GM19463 (cell line): ENCODE data around the gene NPM3.

ENCODE experiments used
- ATAC-seq: cut with Tn5 transposase; IDR thresholded peaks from one replicate; pipeline ENCODE4 v1.9.1; 2021; ENCODE audit warnings: mild to moderate bottlenecking, moderate library complexity; ENCODE audit not compliant: unreplicated experiment

Gene NPM3

GRCh38 chr10:101760510-101760909, 22.7 kb downstream of the NPM3 start:
- no peak for ATAC-seq

DNA sequence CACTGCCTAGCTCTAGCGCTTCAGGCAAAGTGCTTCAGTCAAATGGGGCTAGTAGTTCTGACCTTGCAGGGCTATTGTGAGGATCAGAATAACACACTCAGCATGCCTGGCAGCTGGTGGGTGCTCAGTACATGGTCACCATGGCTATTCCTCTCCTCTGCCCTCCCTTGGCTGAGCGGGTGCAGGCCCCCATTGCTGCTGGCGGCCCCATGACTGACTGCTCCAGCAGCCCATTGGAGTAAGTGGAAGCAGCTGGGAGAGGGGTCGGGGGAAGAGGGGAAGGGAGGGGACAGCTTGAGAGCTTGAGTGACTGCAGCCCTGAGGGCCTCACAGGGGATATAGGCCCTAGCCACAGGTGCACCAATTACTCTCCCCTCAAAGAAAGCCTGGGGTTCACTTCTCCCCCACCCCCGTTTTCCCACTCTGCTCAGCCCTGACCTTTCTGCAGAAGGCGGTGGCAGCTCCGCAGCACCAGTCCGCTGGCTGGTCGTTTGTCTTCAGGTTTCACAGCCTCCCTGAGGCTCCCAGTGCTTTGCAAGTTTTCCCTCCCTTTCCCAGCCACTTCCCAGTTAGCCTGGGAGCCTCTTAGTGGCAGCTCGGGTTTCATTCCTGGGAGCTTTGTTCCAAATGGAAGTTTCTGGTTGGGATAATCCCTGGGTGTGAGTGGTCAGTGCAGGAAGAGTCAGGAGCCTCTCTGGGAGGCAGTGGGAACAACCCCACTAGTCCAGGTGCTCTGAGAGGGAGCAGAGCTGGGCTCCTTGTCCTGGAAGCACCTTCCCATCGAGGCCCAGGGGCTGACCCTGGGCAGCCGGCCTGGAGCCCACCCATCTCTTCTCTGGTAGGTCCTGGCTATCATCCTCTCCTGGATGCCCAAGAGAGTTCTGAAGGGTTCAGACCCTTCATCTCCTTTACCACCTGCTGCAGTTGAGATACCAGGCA, 23.7 kb downstream of the NPM3 start:
- no peak for ATAC-seq

GRCh38 chr10:101758858-101759257, 24.4 kb downstream of the NPM3 start:
- no peak for ATAC-seq

DNA sequence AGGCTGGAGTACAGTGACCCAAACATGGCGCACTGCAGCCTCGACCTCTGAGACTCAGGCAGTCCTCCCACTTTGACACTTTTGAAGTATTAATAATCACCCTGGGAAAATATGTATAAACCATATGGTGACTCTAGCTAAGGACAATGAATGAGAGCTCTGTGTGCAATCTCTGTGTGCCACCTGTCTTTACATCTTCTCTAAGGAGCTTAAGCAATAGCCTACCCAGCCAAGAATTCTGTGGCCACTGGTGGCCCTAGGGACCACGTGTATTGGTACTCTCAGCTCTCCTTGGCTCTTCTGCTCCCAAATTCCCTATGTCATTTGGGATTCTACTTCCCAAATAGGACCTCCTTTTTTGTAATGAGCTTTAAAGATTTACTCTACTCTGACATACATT, 31.0 kb downstream of the NPM3 start:
- ATAC-seq: no peak

GRCh38 chr10:101749047-101750016, 33.9 kb downstream of the NPM3 start:
- no peak for ATAC-seq

- ATAC-seq: no peak
These were observed 34.8 kb downstream of the NPM3 start for GRCh38 chr10:101748496-101748895.

GRCh38 chr10:101745074-101745696, 38.1 kb downstream of the NPM3 start:
- no peak for ATAC-seq

- ATAC-seq: no peak
These were observed 39.0 kb downstream of the NPM3 start for GRCh38 chr10:101744267-101744666.

- no peak for ATAC-seq
These were observed 41.3 kb downstream of the NPM3 start for GRCh38 chr10:101741938-101742337.

- no peak for ATAC-seq
These were observed 46.6 kb downstream of the NPM3 start for GRCh38 chr10:101736666-101737065.

DNA sequence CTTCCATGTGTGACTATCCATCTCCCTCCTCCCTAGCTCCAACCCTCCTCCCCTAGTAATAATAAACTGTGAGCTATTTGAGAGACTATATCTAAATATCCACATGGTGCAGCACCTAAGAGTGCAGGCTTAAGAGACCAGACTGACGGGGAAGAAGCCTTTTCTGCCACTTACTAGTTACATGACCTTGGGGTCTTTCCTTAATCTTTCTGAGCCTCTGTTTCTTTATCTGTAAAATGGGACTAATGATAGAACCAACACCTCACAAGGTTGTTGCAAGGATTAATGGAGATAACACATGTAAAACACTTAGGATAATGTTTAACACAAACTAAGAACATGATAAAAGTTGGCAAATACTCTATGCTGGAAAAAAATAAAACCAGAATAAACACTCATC, 51.1 kb downstream of the NPM3 start:
- no peak for ATAC-seq
